Activated CD8-positive, alpha-beta memory T cell treated with anti-CD3 and anti-CD28 coated beads, Interleukin-2, amount 10 ng/mL, durations not matched to agents 7 days and 5 days (primary cell): ENCODE measurements around the gene KCNMB4. TPM values are rescaled to one million over a fixed set of nuclear protein-coding genes. Genes with fewer than 3 reads are reported as not detected.
"Not testable (repeated sequence)": the region's sequence is repeated elsewhere in the genome, so short reads cannot be mapped to it uniquely, and the experiment has no call there.

ENCODE experiments used
- ATAC-seq: fragments of 150-1000 bp; cut with Tn5 transposase; one replicate; pipeline ENCODE4 v1.10.0; 2021; ENCODE audit warnings: moderate library complexity
- CTCF ChIA-PET: fragments of 350-600 bp; sonication (Branson Sonifier 250); formaldehyde crosslinking; loops from one replicate; lab custom pipeline; 2021; ENCODE audit warnings: antibody characterized with exemption; lab: Charles Lee
- DNase-seq: peaks from one replicate; pipeline ENCODE4 v3.0.0-alpha.2; 2020
- H3K27ac Mint-ChIP-seq: one replicate; pipeline ENCODE4 v1.8.0; 2021; ENCODE audit warnings: mild to moderate bottlenecking, mixed read lengths
- H3K27me3 Mint-ChIP-seq: one replicate; pipeline ENCODE4 v1.8.0; 2021; ENCODE audit warnings: mixed read lengths
- H3K36me3 Mint-ChIP-seq: one replicate; pipeline ENCODE4 v1.8.0; 2021; ENCODE audit warnings: mild to moderate bottlenecking, mixed read lengths
- H3K4me1 Mint-ChIP-seq: one replicate; pipeline ENCODE4 v1.8.0; 2021; ENCODE audit warnings: mixed read lengths
- H3K4me3 Mint-ChIP-seq: one replicate; pipeline ENCODE4 v1.8.0; 2021; ENCODE audit warnings: mild to moderate bottlenecking, moderate library complexity, mixed read lengths
- H3K9me3 Mint-ChIP-seq: one replicate; pipeline ENCODE4 v1.8.0; 2022; ENCODE audit warnings: low read depth, mixed read lengths
- total RNA-seq, 2 experiments: library from RNA; stranded (reverse); gene quantifications; one replicate each; pipeline ENCODE4 v1.2.3, GENCODE V29; 2021

KCNMB4 gene
- total RNA-seq, 2 experiments from 2014 or later: 0.32 to 0.40 TPM

- H3K4me3 Mint-ChIP-seq, H3K4me1 Mint-ChIP-seq, H3K27ac Mint-ChIP-seq, CTCF ChIA-PET, ATAC-seq, H3K9me3 Mint-ChIP-seq, H3K27me3 Mint-ChIP-seq, H3K36me3 Mint-ChIP-seq, DNase-seq: not testable (repeated sequence)
These were observed 26.5 kb downstream of the KCNMB4 start for GRCh38 chr12:70392631-70393030.

DNA sequence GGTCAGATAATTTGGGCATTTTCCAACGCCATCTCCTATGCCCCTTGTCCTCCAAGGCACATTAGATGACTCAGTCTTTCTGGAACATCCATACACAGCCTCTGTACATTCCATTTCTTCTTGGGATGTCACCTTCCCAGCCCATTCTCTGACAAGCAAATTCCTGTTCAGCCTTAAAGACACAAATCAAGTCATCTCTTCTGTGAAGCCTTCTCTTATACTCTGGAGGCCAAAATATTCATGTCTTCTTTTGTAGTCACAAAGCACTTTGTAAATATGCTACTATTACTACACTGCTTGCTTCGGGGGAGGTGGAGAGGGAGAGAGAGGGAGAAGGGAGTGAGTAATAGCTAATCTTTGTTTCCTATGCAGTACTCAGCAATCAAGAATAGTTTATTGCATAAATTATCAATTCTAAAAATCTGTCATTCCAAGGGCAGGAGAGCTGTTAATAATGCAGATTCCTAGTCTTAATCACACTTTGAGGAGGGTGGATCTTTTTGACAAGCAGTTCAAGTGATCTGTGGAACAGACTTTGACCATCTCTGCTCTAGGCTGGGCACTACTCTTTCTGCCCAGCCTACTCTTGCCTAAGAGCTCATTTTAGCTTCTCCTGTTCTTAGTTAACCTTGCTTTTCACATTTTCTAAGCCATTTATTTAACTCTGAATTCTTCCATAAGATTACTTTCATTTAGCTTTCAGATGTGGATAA, 27.9 kb downstream of the KCNMB4 start:
- no peaks in the 10 kb centered on the region for H3K36me3 Mint-ChIP-seq
- CTCF ChIA-PET: no interaction called here
- ATAC-seq (no peak), DNase-seq (no peak)
- no peak overlapping the region for H3K4me3 Mint-ChIP-seq
- H3K4me1 Mint-ChIP-seq: no peaks in the 10 kb centered on the region
- H3K9me3 Mint-ChIP-seq: peaks cover 5% of the 10 kb centered on the region
- H3K27ac Mint-ChIP-seq: no peak overlapping the region
- no peaks in the 10 kb centered on the region for H3K27me3 Mint-ChIP-seq

DNA sequence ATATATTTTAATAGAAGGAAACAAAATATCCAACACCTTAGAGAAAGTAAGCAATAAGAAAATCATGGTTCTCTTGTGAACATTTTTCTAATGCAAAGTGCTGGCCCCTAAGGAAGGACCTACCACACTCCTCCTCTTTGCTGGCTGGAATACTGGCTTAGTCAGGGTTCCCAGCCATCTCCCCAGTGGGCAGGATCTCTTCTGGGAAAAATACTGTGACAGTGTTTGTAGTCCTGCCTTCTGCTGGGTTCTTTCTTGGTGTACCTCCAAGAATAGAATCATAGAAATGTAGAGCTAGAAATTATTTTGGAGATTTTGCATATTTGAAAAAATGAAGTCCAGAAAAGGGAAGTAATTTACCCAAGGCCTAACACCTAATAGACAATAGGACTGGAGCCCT, 31.9 kb downstream of the KCNMB4 start:
- no peak for ATAC-seq
- Mint-ChIP-seq H3K9me3 (no peaks in the 10 kb centered on the region), H3K27me3 (no peaks in the 10 kb centered on the region), H3K36me3 (no peaks in the 10 kb centered on the region), H3K27ac (no peak overlapping the region), H3K4me1 (no peaks in the 10 kb centered on the region), H3K4me3 (no peak overlapping the region)
- CTCF ChIA-PET: no interaction called here
- no peak for DNase-seq

GRCh38 chr12:70398862-70399261, 32.8 kb downstream of the KCNMB4 start:
- H3K27ac Mint-ChIP-seq: no peak overlapping the region
- ATAC-seq (no peak), DNase-seq (no peak)
- H3K9me3 Mint-ChIP-seq: no peaks in the 10 kb centered on the region
- H3K27me3 Mint-ChIP-seq: no peaks in the 10 kb centered on the region
- H3K4me3 Mint-ChIP-seq: no peak overlapping the region
- CTCF ChIA-PET: no interaction called here
- no peaks in the 10 kb centered on the region for H3K36me3 Mint-ChIP-seq
- no peaks in the 10 kb centered on the region for H3K4me1 Mint-ChIP-seq

GRCh38 chr12:70399311-70399710, 33.2 kb downstream of the KCNMB4 start:
- no peaks in the 10 kb centered on the region for H3K4me1 Mint-ChIP-seq
- no peaks in the 10 kb centered on the region for H3K9me3 Mint-ChIP-seq
- ATAC-seq (no peak), DNase-seq (no peak)
- no peak overlapping the region for H3K27ac Mint-ChIP-seq
- H3K4me3 Mint-ChIP-seq: no peak overlapping the region
- H3K27me3 Mint-ChIP-seq: no peaks in the 10 kb centered on the region
- CTCF ChIA-PET: no interaction called here
- H3K36me3 Mint-ChIP-seq: no peaks in the 10 kb centered on the region

DNA sequence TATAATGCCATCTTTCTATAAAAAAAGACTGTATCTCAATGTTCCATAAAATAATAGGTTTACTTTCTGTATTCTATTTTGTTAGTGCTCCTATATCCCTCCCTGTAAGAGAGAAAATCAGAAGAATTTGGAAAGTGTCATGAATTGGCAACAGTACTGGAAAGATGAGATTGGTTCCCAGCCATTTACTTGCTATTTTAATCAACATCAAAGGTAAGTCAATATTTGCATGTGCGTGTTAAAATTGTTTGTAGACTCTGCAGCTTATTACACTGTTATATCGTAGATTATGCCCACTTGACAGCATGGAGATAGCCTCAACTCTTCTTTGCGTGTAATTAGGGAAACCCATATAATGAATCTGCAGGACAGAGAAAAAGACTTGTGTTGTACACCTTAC, 34.0 kb downstream of the KCNMB4 start:
- Mint-ChIP-seq H3K9me3 (no peaks in the 10 kb centered on the region), H3K27ac (no peak overlapping the region), H3K36me3 (no peaks in the 10 kb centered on the region), H3K4me3 (no peak overlapping the region), H3K27me3 (no peaks in the 10 kb centered on the region), H3K4me1 (no peaks in the 10 kb centered on the region)
- CTCF ChIA-PET: no interaction called here
- DNase-seq (no peak), ATAC-seq (no peak)

DNA sequence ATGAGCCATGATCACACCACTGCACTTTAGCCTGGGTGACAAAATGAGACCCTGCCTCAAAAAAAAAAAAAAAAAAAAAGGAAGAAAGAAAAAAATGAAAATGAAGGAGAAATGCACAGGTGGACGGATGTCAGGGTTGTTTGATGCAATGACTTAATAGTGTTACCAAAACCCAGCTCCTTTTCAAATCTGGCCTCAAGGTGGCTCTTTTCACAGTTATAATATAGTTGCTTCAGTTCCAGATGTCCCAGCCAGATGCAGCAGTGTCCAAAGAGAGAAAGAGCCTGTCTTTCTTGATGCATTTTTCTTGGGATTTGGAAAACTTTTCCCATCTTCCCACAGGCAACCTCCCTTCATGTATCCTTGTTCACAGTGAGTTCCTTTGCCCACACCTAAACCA, 36.5 kb downstream of the KCNMB4 start:
- CTCF ChIA-PET: interaction anchor here (1.5 kb wide), 1 partner anchor 11 kb away, joined by 3 read pairs; no protein-coding TSS in a partner anchor
- Mint-ChIP-seq H3K27me3 (no peaks in the 10 kb centered on the region), H3K9me3 (no peaks in the 10 kb centered on the region)

DNA sequence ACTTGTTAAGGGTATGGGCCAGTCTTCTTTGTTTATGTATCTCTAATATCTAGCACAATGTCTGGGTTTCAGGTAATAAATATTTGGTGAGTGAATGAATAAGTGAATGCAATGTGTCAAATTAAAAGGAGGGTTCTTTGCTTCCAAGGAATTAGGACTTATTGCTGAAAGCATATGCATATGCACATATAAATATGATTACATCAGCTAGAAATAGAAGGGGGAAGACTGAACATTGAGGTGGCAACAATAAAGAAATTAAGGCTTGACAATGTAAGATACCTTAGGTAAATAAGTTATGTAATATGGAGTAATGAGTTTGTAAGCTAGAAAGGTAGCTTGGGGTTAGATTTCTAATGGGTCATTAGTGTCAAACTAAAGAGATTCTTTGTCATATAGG, 37.7 kb downstream of the KCNMB4 start:
- H3K27me3 Mint-ChIP-seq: no peaks in the 10 kb centered on the region
- H3K9me3 Mint-ChIP-seq: no peaks in the 10 kb centered on the region
- H3K27ac Mint-ChIP-seq: no peak overlapping the region
- H3K4me3 Mint-ChIP-seq: no peak overlapping the region
- no peaks in the 10 kb centered on the region for H3K4me1 Mint-ChIP-seq
- no peak for ATAC-seq
- CTCF ChIA-PET: no interaction called here
- no peak for DNase-seq
- H3K36me3 Mint-ChIP-seq: no peaks in the 10 kb centered on the region

More for the DNA sequence above, 36.5 kb downstream of the KCNMB4 start:
- ATAC-seq: no peak
- no peak for DNase-seq
- no peaks in the 10 kb centered on the region for H3K36me3 Mint-ChIP-seq
- no peaks in the 10 kb centered on the region for H3K4me1 Mint-ChIP-seq
- H3K27ac Mint-ChIP-seq: no peak overlapping the region
- H3K4me3 Mint-ChIP-seq: no peak overlapping the region

- Mint-ChIP-seq H3K4me1 (peaks cover 2% of the 10 kb centered on the region), H3K4me3 (no peak overlapping the region), H3K27ac (no peak overlapping the region), H3K9me3 (no peaks in the 10 kb centered on the region), H3K36me3 (no peaks in the 10 kb centered on the region), H3K27me3 (no peaks in the 10 kb centered on the region)
- CTCF ChIA-PET: no interaction called here
- DNase-seq (no peak), ATAC-seq (no peak)
These were observed 42.1 kb downstream of the KCNMB4 start for GRCh38 chr12:70408004-70408790.

DNA sequence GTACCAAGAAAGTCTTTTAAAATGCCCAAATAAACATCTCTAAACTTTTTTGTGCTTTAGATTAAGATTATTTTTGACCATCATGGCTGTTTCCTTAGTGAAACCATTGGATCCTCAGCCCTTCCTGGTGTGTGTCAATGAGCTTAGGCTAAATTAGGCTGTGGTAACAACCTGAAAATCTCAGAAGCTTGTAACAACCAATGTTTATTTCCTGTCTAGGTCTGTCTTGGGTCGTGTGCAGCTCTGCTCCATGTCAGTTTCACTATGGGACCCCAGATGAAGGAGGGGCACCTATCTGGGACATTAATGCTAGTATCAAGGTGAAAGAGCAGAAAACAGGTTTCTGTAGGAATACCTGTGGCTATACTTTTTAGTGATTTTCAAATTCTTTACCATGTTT, 49.9 kb downstream of the KCNMB4 start:
- Mint-ChIP-seq H3K27ac (no peak overlapping the region), H3K4me1 (peaks cover 9% of the 10 kb centered on the region), H3K9me3 (no peaks in the 10 kb centered on the region), H3K27me3 (peaks cover 3% of the 10 kb centered on the region), H3K4me3 (no peak overlapping the region), H3K36me3 (no peaks in the 10 kb centered on the region)
- DNase-seq (no peak), ATAC-seq (no peak)
- CTCF ChIA-PET: no interaction called here

DNA sequence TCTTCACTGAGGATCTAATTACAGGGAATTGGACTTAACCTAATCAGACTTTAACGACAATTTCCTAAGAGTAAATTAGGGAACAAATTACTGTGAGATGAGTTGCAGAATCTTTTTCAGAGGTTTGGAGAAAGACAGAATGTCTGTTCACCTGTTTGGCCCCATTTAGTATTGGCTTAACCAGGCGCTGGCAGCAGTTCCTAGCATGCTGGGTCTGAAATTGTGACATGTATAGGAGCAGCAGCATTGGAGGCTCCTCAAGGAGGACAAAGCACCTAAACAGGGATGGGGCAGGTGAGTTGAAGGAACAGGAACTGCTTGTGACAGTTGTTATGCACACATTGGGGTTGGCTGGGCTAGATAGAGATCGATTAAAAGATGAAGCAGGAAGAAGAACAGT, 51.0 kb downstream of the KCNMB4 start:
- no peak overlapping the region for H3K4me3 Mint-ChIP-seq
- DNase-seq (no peak), ATAC-seq (no peak)
- H3K4me1 Mint-ChIP-seq: peaks cover 8% of the 10 kb centered on the region
- no peaks in the 10 kb centered on the region for H3K9me3 Mint-ChIP-seq
- CTCF ChIA-PET: no interaction called here
- no peak overlapping the region for H3K27ac Mint-ChIP-seq
- H3K36me3 Mint-ChIP-seq: no peaks in the 10 kb centered on the region
- peaks cover 3% of the 10 kb centered on the region for H3K27me3 Mint-ChIP-seq

- no peaks in the 10 kb centered on the region for H3K36me3 Mint-ChIP-seq
- H3K4me3 Mint-ChIP-seq: no peak overlapping the region
- no peaks in the 10 kb centered on the region for H3K9me3 Mint-ChIP-seq
- peaks cover 8% of the 10 kb centered on the region for H3K4me1 Mint-ChIP-seq
- ATAC-seq: no peak
- peaks cover 3% of the 10 kb centered on the region for H3K27me3 Mint-ChIP-seq
- H3K27ac Mint-ChIP-seq: no peak overlapping the region
- CTCF ChIA-PET: no interaction called here
- DNase-seq: no peak
These were observed 52.0 kb downstream of the KCNMB4 start for GRCh38 chr12:70418101-70418500.

DNA sequence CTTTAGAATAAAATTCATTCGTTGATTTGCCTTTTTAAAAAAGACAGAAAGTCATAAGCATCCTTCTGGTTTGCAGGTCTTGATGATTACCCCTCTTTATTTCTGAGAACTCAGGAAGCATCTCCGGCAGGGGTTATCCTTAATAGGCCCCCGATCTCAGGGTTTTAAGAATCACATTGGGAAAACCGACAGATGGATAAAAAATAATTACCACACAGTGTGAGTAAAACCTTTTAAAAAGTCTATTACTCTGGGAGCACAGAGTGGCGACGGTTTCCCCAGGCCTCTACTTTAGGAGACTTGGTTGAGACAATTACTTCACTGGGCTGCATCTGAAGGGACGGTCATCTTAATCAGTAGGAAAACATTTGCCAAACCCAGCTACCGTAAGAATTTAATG, 56.5 kb downstream of the KCNMB4 start:
- H3K4me3 Mint-ChIP-seq: no peak overlapping the region
- peaks cover 3% of the 10 kb centered on the region for H3K27me3 Mint-ChIP-seq
- H3K36me3 Mint-ChIP-seq: no peaks in the 10 kb centered on the region
- DNase-seq (no peak), ATAC-seq (no peak)
- no peaks in the 10 kb centered on the region for H3K9me3 Mint-ChIP-seq
- H3K4me1 Mint-ChIP-seq: no peaks in the 10 kb centered on the region
- CTCF ChIA-PET: no interaction called here
- H3K27ac Mint-ChIP-seq: no peak overlapping the region

GRCh38 chr12:70426620-70427019, 60.5 kb downstream of the KCNMB4 start:
- CTCF ChIA-PET: no interaction called here
- H3K4me1 Mint-ChIP-seq: no peaks in the 10 kb centered on the region

More at GRCh38 chr12:70426620-70427019, 60.5 kb downstream of the KCNMB4 start:
- H3K27ac Mint-ChIP-seq: no peak overlapping the region
- H3K36me3 Mint-ChIP-seq: no peaks in the 10 kb centered on the region
- no peaks in the 10 kb centered on the region for H3K9me3 Mint-ChIP-seq
- ATAC-seq (no peak), DNase-seq (no peak)
- H3K27me3 Mint-ChIP-seq: no peaks in the 10 kb centered on the region
- no peak overlapping the region for H3K4me3 Mint-ChIP-seq
